ENCODE data around the gene XPO4. TPM values are rescaled to one million over a fixed set of nuclear protein-coding genes. Genes with fewer than 3 reads are reported as not detected.

XPO4 gene
- total and polyA plus RNA-seq, 2 of the 13 experiments (the other 11 are each of a cell fraction or from before 2014, with no cell fraction given): 8.4 to 24.8 TPM

DNA sequence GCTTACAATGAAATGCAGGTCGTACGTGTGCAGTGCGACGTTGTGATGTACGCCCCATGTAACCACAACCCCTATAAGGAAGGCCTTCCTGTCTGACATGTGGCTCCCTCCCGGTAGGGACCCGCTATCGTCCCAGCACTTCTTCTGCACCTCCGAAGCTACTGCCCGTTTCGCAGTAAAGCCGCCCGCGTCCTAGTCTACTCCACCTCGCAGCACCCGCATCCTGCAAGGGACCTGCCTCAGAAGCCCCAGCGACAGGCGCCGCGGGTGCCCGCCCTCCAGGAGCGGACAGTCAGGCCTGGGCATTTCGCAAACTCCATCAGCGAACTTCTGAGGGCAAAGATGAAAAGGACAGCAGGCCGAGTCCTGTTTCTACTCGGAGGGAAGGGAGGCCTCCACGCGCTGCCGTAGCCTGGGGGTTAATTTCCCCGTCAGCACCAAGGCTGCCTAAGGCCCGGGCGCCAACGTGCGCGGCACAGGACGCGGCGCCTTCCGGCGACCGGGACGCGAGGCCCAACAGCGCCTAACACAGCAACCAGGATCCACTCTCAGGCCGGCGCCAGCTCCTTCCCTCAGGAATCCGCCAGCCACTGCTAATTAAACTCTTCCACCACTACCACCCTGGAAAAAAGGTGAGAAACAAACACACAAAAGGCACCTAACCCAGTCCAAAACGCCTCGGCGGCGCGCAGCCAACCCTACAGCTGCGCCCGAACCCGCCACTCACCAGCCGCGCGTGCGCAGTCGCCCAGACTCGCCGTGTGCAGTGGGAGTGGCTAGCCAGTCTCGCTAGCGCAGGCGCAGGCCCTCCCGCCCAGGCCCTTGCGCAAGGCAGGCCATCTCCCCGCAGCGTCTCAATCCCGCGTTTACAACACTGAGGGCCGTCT lies 129.1 kb downstream of the XPO4 start, which contains the start of gene EEF1AKMT1 (continued):
- TF ChIP-seq ZHX1 (CRISPR knock-in tag; IDR thresholded peaks at IDR 0.05; ENCODE audit: low read depth) (no peak), ZNF83 (CRISPR knock-in tag; IDR thresholded peaks at IDR 0.05; ENCODE audit: borderline replicate concordance) (0 out of 2 replicates have a peak, but pooled peaks have one; percentile 29), ZNF354B (CRISPR knock-in tag; IDR thresholded peaks at IDR 0.05) (no peak), KAT8 (CRISPR knock-in tag; IDR thresholded peaks at IDR 0.05) (peak; percentile 79), RARA (CRISPR knock-in tag; IDR thresholded peaks at IDR 0.05) (no peak; the same call in 1 of the 2 replicates), THAP8 (CRISPR knock-in tag; IDR thresholded peaks at IDR 0.05; ENCODE audit: borderline replicate concordance) (peak; percentile 42; the same call in 1 of the 2 replicates), ZNF577 (CRISPR knock-in tag; IDR thresholded peaks at IDR 0.05; ENCODE audit: borderline replicate concordance, low read depth) (no peak), KDM5A (IDR thresholded peaks at IDR 0.05; ENCODE audit: borderline replicate concordance, low read length) (no peak), NFIC (IDR thresholded peaks at IDR 0.05; ENCODE audit: low read length) (no peak), ZNF101 (CRISPR knock-in tag; IDR thresholded peaks at IDR 0.05; ENCODE audit: borderline replicate concordance, low read depth) (no peak), RAD21 (CRISPR knock-in tag; IDR thresholded peaks at IDR 0.05) (0 out of 2 replicates have a peak, but pooled peaks have one; percentile 48), ZNF614 (CRISPR knock-in tag; IDR thresholded peaks at IDR 0.05; ENCODE audit: borderline replicate concordance) (0 out of 2 replicates have a peak, but pooled peaks have one; percentile 50), ATRX (CRISPR knock-in tag; IDR thresholded peaks at IDR 0.05; ENCODE audit: borderline replicate concordance) (no peak), PAX8 (CRISPR knock-in tag; IDR thresholded peaks at IDR 0.05; ENCODE audit: borderline replicate concordance) (no peak), XRCC5 (optimal IDR thresholded peaks at IDR 0.05; ENCODE audit: low read length) (no peak), SALL2 (CRISPR knock-in tag; IDR thresholded peaks at IDR 0.05) (no peak; the same call in 1 of the 2 replicates)
- TF ChIP-seq, protein P1, sequence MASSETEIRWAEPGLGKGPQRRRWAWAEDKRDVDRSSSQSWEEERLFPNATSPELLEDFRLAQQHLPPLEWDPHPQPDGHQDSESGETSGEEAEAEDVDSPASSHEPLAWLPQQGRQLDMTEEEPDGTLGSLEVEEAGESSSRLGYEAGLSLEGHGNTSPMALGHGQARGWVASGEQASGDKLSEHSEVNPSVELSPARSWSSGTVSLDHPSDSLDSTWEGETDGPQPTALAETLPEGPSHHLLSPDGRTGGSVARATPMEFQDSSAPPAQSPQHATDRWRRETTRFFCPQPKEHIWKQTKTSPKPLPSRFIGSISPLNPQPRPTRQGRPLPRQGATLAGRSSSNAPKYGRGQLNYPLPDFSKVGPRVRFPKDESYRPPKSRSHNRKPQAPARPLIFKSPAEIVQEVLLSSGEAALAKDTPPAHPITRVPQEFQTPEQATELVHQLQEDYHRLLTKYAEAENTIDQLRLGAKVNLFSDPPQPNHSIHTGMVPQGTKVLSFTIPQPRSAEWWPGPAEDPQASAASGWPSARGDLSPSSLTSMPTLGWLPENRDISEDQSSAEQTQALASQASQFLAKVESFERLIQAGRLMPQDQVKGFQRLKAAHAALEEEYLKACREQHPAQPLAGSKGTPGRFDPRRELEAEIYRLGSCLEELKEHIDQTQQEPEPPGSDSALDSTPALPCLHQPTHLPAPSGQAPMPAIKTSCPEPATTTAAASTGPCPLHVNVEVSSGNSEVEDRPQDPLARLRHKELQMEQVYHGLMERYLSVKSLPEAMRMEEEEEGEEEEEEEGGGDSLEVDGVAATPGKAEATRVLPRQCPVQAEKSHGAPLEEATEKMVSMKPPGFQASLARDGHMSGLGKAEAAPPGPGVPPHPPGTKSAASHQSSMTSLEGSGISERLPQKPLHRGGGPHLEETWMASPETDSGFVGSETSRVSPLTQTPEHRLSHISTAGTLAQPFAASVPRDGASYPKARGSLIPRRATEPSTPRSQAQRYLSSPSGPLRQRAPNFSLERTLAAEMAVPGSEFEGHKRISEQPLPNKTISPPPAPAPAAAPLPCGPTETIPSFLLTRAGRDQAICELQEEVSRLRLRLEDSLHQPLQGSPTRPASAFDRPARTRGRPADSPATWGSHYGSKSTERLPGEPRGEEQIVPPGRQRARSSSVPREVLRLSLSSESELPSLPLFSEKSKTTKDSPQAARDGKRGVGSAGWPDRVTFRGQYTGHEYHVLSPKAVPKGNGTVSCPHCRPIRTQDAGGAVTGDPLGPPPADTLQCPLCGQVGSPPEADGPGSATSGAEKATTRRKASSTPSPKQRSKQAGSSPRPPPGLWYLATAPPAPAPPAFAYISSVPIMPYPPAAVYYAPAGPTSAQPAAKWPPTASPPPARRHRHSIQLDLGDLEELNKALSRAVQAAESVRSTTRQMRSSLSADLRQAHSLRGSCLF (CRISPR knock-in tag; IDR thresholded peaks at IDR 0.05; ENCODE audit: borderline replicate concordance): peak; percentile 19; the same call in 1 of the 2 replicates

Measured in HepG2 (cell line).